Transverse colon (tissue), 4 donors: ENCODE results near the gene RFXANK. TPM values are rescaled to one million over a fixed set of nuclear protein-coding genes. Genes with fewer than 3 reads are reported as not detected.

Experiments used
- DNase-seq: peaks from one replicate; pipeline ENCODE4 v3.0.0-alpha.2; 2019
- H3K27ac ChIP-seq, 4 donors: fragments of 200-600 bp; sonication (generic); 2 replicates each; pipeline ENCODE4 v1.5.1; 2016 to 2018; ENCODE audit warnings: inconsistent platforms in 4 of 4
- H3K27me3 ChIP-seq: fragments of 200-600 bp; sonication (generic); 2 replicates; pipeline ENCODE4 v1.5.1; 2017; ENCODE audit warnings: inconsistent platforms
- H3K36me3 ChIP-seq, 4 donors: fragments of 200-600 bp; sonication (generic); 2 replicates each; pipeline ENCODE4 v1.5.1; 2017 to 2019; ENCODE audit warnings: inconsistent platforms in 4 of 4
- H3K4me1 ChIP-seq, 4 donors: fragments of 200-600 bp; sonication (generic); 2 replicates each; pipeline ENCODE4 v1.5.1; 2017 to 2020; ENCODE audit warnings: inconsistent platforms in 4 of 4
- H3K4me3 ChIP-seq, 4 donors: fragments of 200-600 bp; sonication (generic); 1 replicate in 1 of 4; 2 replicates in 3 of 4; pipeline versions ENCODE4 v1.5.1 to v1.6.1; 2017 to 2019; ENCODE audit warnings: inconsistent platforms in 4 of 4
- H3K9me3 ChIP-seq, 2 donors: fragments of 200-600 bp; sonication (generic); 2 replicates each; pipeline ENCODE4 v1.5.1; 2017 to 2019; ENCODE audit warnings: inconsistent platforms in 2 of 2
- CTCF ChIP-seq, 5 experiments: fragments of 200-600 bp in 3 of 5; fragments of 450-650 bp in 2 of 5; sonication (generic) in 3 of 5; IDR thresholded peaks; 1 replicate in 2 of 5; 2 replicates in 3 of 5; pipeline ENCODE4 v1.5.1; 2016 to 2017; ENCODE audit warnings: antibody characterized with exemption in 5 of 5, inconsistent platforms in 3 of 5, mild to moderate bottlenecking in 2 of 5, moderate library complexity in 1 of 5
- EP300 ChIP-seq: sonication (generic); formaldehyde crosslinking; IDR thresholded peaks from one replicate; pipeline ENCODE4 v1.6.1; 2017; ENCODE audit warnings: antibody characterized with exemption, low read depth
- POLR2A ChIP-seq: fragments of 450-650 bp; IDR thresholded peaks from one replicate; pipeline ENCODE4 v1.6.1; 2016; ENCODE audit warnings: antibody characterized with exemption, mild to moderate bottlenecking, moderate library complexity
- POLR2AphosphoS5 ChIP-seq, 3 donors: sonication (generic); formaldehyde crosslinking; IDR thresholded peaks; one replicate each; pipeline ENCODE4 v1.6.1; 2016; ENCODE audit warnings: antibody characterized with exemption in 3 of 3
- WGBS, 2 donors: methylation state at CpG; one replicate each; pipeline ENCODE4 v1.1.5; 2018; ENCODE audit warnings: low coverage in 1 of 2; 5-methylcytosine and 5-hydroxymethylcytosine counted together
- in situ Hi-C, 4 donors: fragments of 200-750 bp; cut with MboI; loops; one replicate each; pipeline versions ENCODE4 v1.15.0 to v1.15.1; 2017; ENCODE audit warnings: low sequenced_read_pairs in 3 of 4, low pct_ligation_motif_present in 1 of 4, low pct_unique_long_range_greater_than_20kb in 1 of 4
- intact Hi-C: fragments of 100-400 bp; cut with DNase I; formaldehyde crosslinking; loops from one replicate; pipeline ENCODE4 v1.15.1; 2023; ENCODE audit warnings: low total_unique reads
- total RNA-seq, 4 donors: library from RNA; depleted of rRNA; stranded (reverse); fragments of >200 nt; gene quantifications; one replicate each; pipeline ENCODE4 v1.1.0, GENCODE V29; 2016

The RFXANK gene
- total RNA-seq, 4 donors from 2014 or later = 35.9 to 51.1 (median 48.6) TPM

- WGBS, 2 donors = 90% methylated on average over 2 of the region's 2 CpGs; no CpG with 5 or more reads in 1 of the 2 donors
- TF ChIP-seq POLR2A (no peak), EP300 (no peak), POLR2AphosphoS5 (IDR thresholded peaks at IDR 0.05) (no peak), CTCF (IDR thresholded peaks at IDR 0.05) (no peak)
- no peak overlapping the region for H3K4me3 ChIP-seq
- peaks cover 0 to 7% (median 2%) of the 10 kb centered on the region in 4 donors for H3K4me1 ChIP-seq
- no peaks in the 10 kb centered on the region for H3K9me3 ChIP-seq
- DNase-seq = no peak
- no peak overlapping the region for H3K27ac ChIP-seq
- H3K27me3 ChIP-seq = no peaks in the 10 kb centered on the region
- in situ Hi-C loops (no loop called here), intact Hi-C loops (no loop called here)
- peaks cover 0 to 8% (median 0%) of the 10 kb centered on the region in 4 donors for H3K36me3 ChIP-seq
These were observed 42.6 kb upstream of the RFXANK start for GRCh38 chr19:19149435-19149834.

- Histone ChIP-seq H3K27me3 (no peaks in the 10 kb centered on the region), H3K27ac (no peak overlapping the region), H3K36me3 (peaks cover 0 to 8% (median 0%) of the 10 kb centered on the region in 4 donors), H3K9me3 (no peaks in the 10 kb centered on the region), H3K4me3 (no peak overlapping the region), H3K4me1 (no peaks in the 10 kb centered on the region)
- TF ChIP-seq CTCF (IDR thresholded peaks at IDR 0.05) (no peak), POLR2AphosphoS5 (IDR thresholded peaks at IDR 0.05) (no peak), POLR2A (no peak), EP300 (no peak)
- intact Hi-C loops = no loop called here
- DNase-seq = peak; percentile 45
- in situ Hi-C loops = no loop called here
- 61% methylated on average over 10 of the region's 11 CpGs; no CpG with 5 or more reads in 1 of the 2 donors for WGBS, 2 donors
These were observed 40.6 kb upstream of the RFXANK start for GRCh38 chr19:19151418-19151817.

GRCh38 chr19:19152668-19153384 lies 39.2 kb upstream of the RFXANK start:
- no peaks in the 10 kb centered on the region for H3K9me3 ChIP-seq
- TF ChIP-seq POLR2AphosphoS5 (IDR thresholded peaks at IDR 0.05) (no peak), POLR2A (no peak)
- H3K27ac ChIP-seq = no peak overlapping the region
- intact Hi-C loops = no loop called here
- no peaks in the 10 kb centered on the region for H3K4me1 ChIP-seq
- WGBS, 2 donors = 84% methylated on average over 3 to 13 of the region's 13 CpGs
- no peak overlapping the region for H3K4me3 ChIP-seq
- in situ Hi-C loops = no loop called here
- H3K27me3 ChIP-seq = no peaks in the 10 kb centered on the region
- peaks cover 0 to under 1% (median 0%) of the 10 kb centered on the region in 4 donors for H3K36me3 ChIP-seq
- no peak for DNase-seq

GRCh38 chr19:19154768-19155494 lies 37.1 kb upstream of the RFXANK start:
- H3K4me3 ChIP-seq = no peak overlapping the region
- in situ Hi-C loops = no loop called here
- no peaks in the 10 kb centered on the region for H3K27me3 ChIP-seq
- H3K27ac ChIP-seq = peak overlapping the region in 1 of 4 donors; percentile 37
- WGBS, 2 donors = 84 to 100% methylated on average over 2 to 6 of the region's 6 CpGs
- H3K9me3 ChIP-seq = no peaks in the 10 kb centered on the region
- no peak for TF ChIP-seq POLR2AphosphoS5 (IDR thresholded peaks at IDR 0.05)
- TF ChIP-seq EP300 = no peak
- TF ChIP-seq CTCF (IDR thresholded peaks at IDR 0.05) = no peak
- no peak for TF ChIP-seq POLR2A
- no peaks in the 10 kb centered on the region for H3K36me3 ChIP-seq
- no peak for DNase-seq
- no peaks in the 10 kb centered on the region for H3K4me1 ChIP-seq
- intact Hi-C loops = no loop called here
